HL-60 (cell line): ENCODE measurements around the gene GRID1.

ENCODE experiments used
- DNase-seq, 2 experiments: peaks; one replicate each; pipeline ENCODE4 v3.0.0-alpha.2; 2010 to 2020; ENCODE audit warnings: low read depth in 1 of 2, low spot score in 1 of 2
- H3K27ac ChIP-seq: fragments of 250-450 bp; sonication (Bioruptor Pico); replicated peaks from 2 replicates; pipeline ENCODE4 v1.5.1; 2020; ENCODE audit warnings: mild to moderate bottlenecking, moderate library complexity
- H3K27me3 ChIP-seq: fragments of 250-450 bp; sonication (Bioruptor Pico); 2 replicates; pipeline ENCODE4 v1.5.1; 2021; ENCODE audit warnings: mild to moderate bottlenecking, moderate library complexity; ENCODE audit not compliant: insufficient read depth, poor library complexity, severe bottlenecking
- H3K4me3 ChIP-seq: replicated peaks from 2 replicates; pipeline ENCODE4 v1.5.1; 2011; ENCODE audit warnings: mild to moderate bottlenecking, control low read depth, low read length; ENCODE audit not compliant: insufficient read depth
- CTCF ChIP-seq: IDR thresholded peaks from one replicate; pipeline ENCODE4 v1.5.1; 2011; ENCODE audit warnings: low read length, control low read depth, inconsistent platforms; ENCODE audit not compliant: insufficient read depth
- GABPA ChIP-seq: IDR thresholded peaks from 2 replicates; pipeline ENCODE4 v1.6.1; 2012; ENCODE audit warnings: low read depth
- POLR2AphosphoS5 ChIP-seq: IDR thresholded peaks from 2 replicates; pipeline ENCODE4 v1.6.1; 2012; ENCODE audit warnings: low read depth
- REST ChIP-seq: IDR thresholded peaks from 2 replicates; pipeline ENCODE4 v1.6.1; 2012; ENCODE audit warnings: low read depth; ENCODE audit not compliant: insufficient replicate concordance
- SPI1 ChIP-seq: IDR thresholded peaks from 2 replicates; pipeline ENCODE4 v1.6.1; 2012; ENCODE audit warnings: low read depth, mild to moderate bottlenecking, borderline replicate concordance

Gene GRID1

GRCh38 chr10:85614566-85614965 lies 752.0 kb downstream of the GRID1 start:
- Histone ChIP-seq H3K4me3 (no peak overlapping the region), H3K27ac (no peak overlapping the region), H3K27me3 (no peaks in the 10 kb centered on the region)
- no peak for TF ChIP-seq GABPA
- TF ChIP-seq POLR2AphosphoS5: no peak
- no peak for TF ChIP-seq SPI1
- TF ChIP-seq REST: no peak
- no peak for TF ChIP-seq CTCF
- no peak for DNase-seq

- Histone ChIP-seq H3K4me3 (no peak overlapping the region), H3K27ac (no peak overlapping the region), H3K27me3 (no peaks in the 10 kb centered on the region)
- no peak for DNase-seq
- TF ChIP-seq CTCF (no peak), GABPA (no peak), SPI1 (no peak), REST (no peak), POLR2AphosphoS5 (no peak)
Measured at GRCh38 chr10:85613391-85613790, 753.2 kb downstream of the GRID1 start.

- no peaks in the 10 kb centered on the region for H3K27me3 ChIP-seq
- DNase-seq: no peak
- H3K27ac ChIP-seq: no peak overlapping the region
- TF ChIP-seq GABPA: no peak
- TF ChIP-seq CTCF: no peak
- TF ChIP-seq POLR2AphosphoS5: no peak
- no peak for TF ChIP-seq SPI1
- TF ChIP-seq REST: no peak
- H3K4me3 ChIP-seq: no peak overlapping the region
Measured at GRCh38 chr10:85612833-85613232, 753.8 kb downstream of the GRID1 start.
